Activated CD4-positive, alpha-beta T cell treated with anti-CD3 and anti-CD28 coated beads, Interleukin-2, amount 10 ng/mL, durations not matched to agents 7 days and 5 days (primary cell): ENCODE results near the gene SLC30A3. TPM values are rescaled to one million over a fixed set of nuclear protein-coding genes. Genes with fewer than 3 reads are reported as not detected.

Experiments
- total RNA-seq, 2 experiments: library from RNA; stranded (reverse); gene quantifications; one replicate each; pipeline ENCODE4 v1.2.3, GENCODE V29; 2021

Gene SLC30A3
- total RNA-seq, 2 experiments from 2014 or later = 0.23 to 0.45 TPM

Other genes with a start within 250 kb of the SLC30A3 start
- gene TMEM214, start 230.1 kb downstream of the SLC30A3 start, total RNA-seq = 10 to 100 TPM; 73.2 to 77.1 TPM
- gene AGBL5, start 211.4 kb downstream of the SLC30A3 start, total RNA-seq = 10 to 100 TPM; 17.9 to 19.1 TPM
- gene OST4, start 191.4 kb downstream of the SLC30A3 start, total RNA-seq = 100 to 1,000 TPM; 309 to 386 TPM
- under 1 TPM; 0.56 to 0.64 TPM for gene EMILIN1, start 184.4 kb downstream of the SLC30A3 start, total RNA-seq
- 10 to 100 TPM in 1 of 2 experiments, 1 to 10 TPM in 1; 9.7 to 10.6 TPM for gene KHK, start 176.3 kb downstream of the SLC30A3 start, total RNA-seq
- 1 to 10 TPM in 1 of 2 experiments, under 1 TPM in 1; 0.92 to 1.3 TPM for gene CGREF1, start 143.9 kb downstream of the SLC30A3 start, total RNA-seq
- gene ABHD1, start 139.2 kb downstream of the SLC30A3 start, total RNA-seq = under 1 TPM; 0.10 to 0.25 TPM
- 10 to 100 TPM; 60.0 to 65.3 TPM for gene PREB, start 128.4 kb downstream of the SLC30A3 start, total RNA-seq
- gene PRR30, start 123.6 kb downstream of the SLC30A3 start, total RNA-seq = not detected
- not detected for gene TCF23, start 114.0 kb downstream of the SLC30A3 start, total RNA-seq
- 10 to 100 TPM; 72.5 to 81.8 TPM for gene ATRAID, start 51.0 kb downstream of the SLC30A3 start, total RNA-seq
- 10 to 100 TPM; 34.2 to 39.2 TPM for gene SLC5A6, start 50.8 kb downstream of the SLC30A3 start, total RNA-seq
- gene CAD, start 45.7 kb downstream of the SLC30A3 start, total RNA-seq = 10 to 100 TPM; 63.7 to 66.1 TPM
- not detected for gene DNAJC5G, start 12.4 kb upstream of the SLC30A3 start, total RNA-seq
- not detected for gene TRIM54, start 19.4 kb upstream of the SLC30A3 start, total RNA-seq
- 1 to 10 TPM; 2.3 to 2.8 TPM for gene UCN, start 45.4 kb upstream of the SLC30A3 start, total RNA-seq
- gene MPV17, start 60.0 kb upstream of the SLC30A3 start, total RNA-seq = 10 to 100 TPM; 80.8 to 83.6 TPM
- gene GTF3C2, start 93.7 kb upstream of the SLC30A3 start, total RNA-seq = 10 to 100 TPM; 54.3 to 59.0 TPM
- 10 to 100 TPM; 40.9 to 42.2 TPM for gene EIF2B4, start 107.3 kb upstream of the SLC30A3 start, total RNA-seq
- 100 to 1,000 TPM; 109 to 120 TPM for gene SNX17, start 107.6 kb upstream of the SLC30A3 start, total RNA-seq
- gene ZNF513, start 117.7 kb upstream of the SLC30A3 start, total RNA-seq = 10 to 100 TPM; 14.3 to 15.4 TPM
- gene PPM1G, start 146.5 kb upstream of the SLC30A3 start, total RNA-seq = 100 to 1,000 TPM; 109 TPM
- gene NRBP1, start 165.6 kb upstream of the SLC30A3 start, total RNA-seq = 10 to 100 TPM; 77.1 to 82.3 TPM
- gene KRTCAP3, start 179.3 kb upstream of the SLC30A3 start, total RNA-seq = 1 to 10 TPM; 7.1 to 8.3 TPM
- gene IFT172, start 226.7 kb upstream of the SLC30A3 start, total RNA-seq = 1 to 10 TPM; 9.3 to 9.8 TPM
- gene FNDC4, start 232.2 kb upstream of the SLC30A3 start, total RNA-seq = not detected
- gene GCKR, start 233.8 kb upstream of the SLC30A3 start, total RNA-seq = not detected